OCI-LY3 (cell line): Measurements from ENCODE around the gene PLEKHA6.

Source experiments
- CTCF ChIP-seq: fragments of 200-600, 300-600 bp; sonication (generic); IDR thresholded peaks from 2 replicates; pipeline ENCODE4 v1.5.1; 2014; ENCODE audit warnings: antibody characterized with exemption, low read length, low read depth
- EZH2phosphoT487 ChIP-seq: fragments of 200-600 bp; shearing (Covaris generic); IDR thresholded peaks from 2 replicates; pipeline ENCODE4 v1.6.1; 2018; ENCODE audit warnings: antibody characterized with exemption, mixed run types, low read depth

- TF ChIP-seq CTCF = no peak
- TF ChIP-seq EZH2phosphoT487 = no peak
Observed at GRCh38 chr1:204240233-204240632, 119.5 kb downstream of the PLEKHA6 start.
